HepG2 (cell line): ENCODE results near the gene KISS1. TPM values are rescaled to one million over a fixed set of nuclear protein-coding genes. Genes with fewer than 3 reads are reported as not detected.

Source experiments
- AHR ChIP-seq: IDR thresholded peaks from 2 replicates; pipeline ENCODE4 v1.6.1; 2018; ENCODE audit warnings: missing genetic modification reagents, missing compliant biosample characterization
- ASH2L ChIP-seq: fragments of 300-600, 200-600 bp; sonication (generic); IDR thresholded peaks from 2 replicates; pipeline ENCODE4 v1.7.0; 2017; ENCODE audit warnings: low read depth, mild to moderate bottlenecking, moderate library complexity, mixed read lengths, low read length; ENCODE audit not compliant: insufficient read length
- ATM ChIP-seq: fragments of 450-650 bp; IDR thresholded peaks from 2 replicates; pipeline ENCODE4 v1.7.1; 2017; ENCODE audit warnings: mild to moderate bottlenecking, borderline replicate concordance
- ATRX ChIP-seq: sonication (generic); formaldehyde crosslinking; IDR thresholded peaks from 2 replicates; pipeline ENCODE4 v1.4.0; 2020; ENCODE audit warnings: missing genetic modification reagents, borderline replicate concordance
- FIP1L1 ChIP-seq: fragments of 200-400 bp; formaldehyde crosslinking; IDR thresholded peaks from 2 replicates; pipeline ENCODE4 v1.6.1; 2018; ENCODE audit warnings: low read depth, mild to moderate bottlenecking, low read length, moderate library complexity, borderline replicate concordance; ENCODE audit not compliant: insufficient read depth
- KLF12 ChIP-seq: sonication (generic); formaldehyde crosslinking; IDR thresholded peaks from 2 replicates; pipeline ENCODE4 v1.4.0; 2020; ENCODE audit warnings: missing genetic modification reagents, borderline replicate concordance
- MEF2D ChIP-seq: sonication (generic); formaldehyde crosslinking; IDR thresholded peaks from 2 replicates; pipeline ENCODE4 v1.5.1; 2020; ENCODE audit warnings: mild to moderate bottlenecking, missing genetic modification reagents
- PHF20 ChIP-seq: sonication (generic); formaldehyde crosslinking; IDR thresholded peaks from 2 replicates; pipeline ENCODE4 v1.5.0; 2020; ENCODE audit warnings: mild to moderate bottlenecking, missing genetic modification reagents
- SCMH1 ChIP-seq: sonication (generic); formaldehyde crosslinking; IDR thresholded peaks from 2 replicates; pipeline ENCODE4 v1.9.0; 2021; ENCODE audit warnings: missing genetic modification reagents, mild to moderate bottlenecking, borderline replicate concordance
- ZNF251 ChIP-seq: sonication (generic); formaldehyde crosslinking; IDR thresholded peaks from 2 replicates; pipeline ENCODE4 v1.9.0; 2021; ENCODE audit warnings: mild to moderate bottlenecking, missing genetic modification reagents
- ZNF296 ChIP-seq: sonication (generic); formaldehyde crosslinking; conservative IDR thresholded peaks from 2 replicates; pipeline ENCODE4 v1.5.0; 2020; ENCODE audit warnings: mild to moderate bottlenecking, missing genetic modification reagents
- ZNF432 ChIP-seq: sonication (generic); formaldehyde crosslinking; IDR thresholded peaks from 2 replicates; pipeline ENCODE4 v1.5.0; 2020; ENCODE audit warnings: missing genetic modification reagents, mild to moderate bottlenecking, borderline replicate concordance
- ZNF572 ChIP-seq: sonication (generic); formaldehyde crosslinking; IDR thresholded peaks from 2 replicates; pipeline ENCODE4 v1.5.1; 2020; ENCODE audit warnings: mild to moderate bottlenecking, missing genetic modification reagents
- ZSCAN12 ChIP-seq: sonication (generic); formaldehyde crosslinking; IDR thresholded peaks from 2 replicates; pipeline ENCODE4 v1.9.0; 2021; ENCODE audit warnings: mild to moderate bottlenecking, missing genetic modification reagents
- polyA plus RNA-seq, 8 experiments: library from polyadenylated mRNA; depleted of rRNA in 3 of 8; stranded (reverse) in 7 of 8; unstranded in 1 of 8; fragments of >200 nt; fragmentation: Illumina TruSeq in 4 of 8; extraction: Trizol in 4 of 8; gene quantifications; 2 replicates each; pipeline versions ENCODE4 v1.2.1 to v1.2.3, GENCODE V29; 2011 to 2016; ENCODE audit warnings: low read depth in 4 of 8, missing spikeins in 1 of 8, mixed read lengths in 1 of 8; ENCODE audit not compliant: insufficient read depth in 1 of 8
- total RNA-seq, 5 experiments: library from RNA; depleted of rRNA; stranded (reverse); fragments of >200 nt; fragmentation: Illumina TruSeq; extraction: Trizol; gene quantifications; 2 replicates each; pipeline ENCODE4 v1.2.3, GENCODE V29; 2016; ENCODE audit warnings: low read depth in 1 of 5
- TF ChIP-seq, protein P1 (sequence below): sonication (generic); formaldehyde crosslinking; conservative IDR thresholded peaks from 2 replicates; pipeline ENCODE4 v1.8.0; 2022; ENCODE audit warnings: missing genetic modification reagents
- TF ChIP-seq, protein P2 (sequence below): IDR thresholded peaks from 2 replicates; pipeline ENCODE4 v1.6.1; 2016; ENCODE audit warnings: missing compliant biosample characterization, missing genetic modification reagents, borderline replicate concordance
- TF ChIP-seq, protein P3 (sequence below): sonication (generic); formaldehyde crosslinking; IDR thresholded peaks from 2 replicates; pipeline ENCODE4 v1.4.0; 2020; ENCODE audit warnings: missing genetic modification reagents
- TF ChIP-seq, protein P4 (sequence below): sonication (generic); formaldehyde crosslinking; IDR thresholded peaks from 2 replicates; pipeline ENCODE4 v1.5.1; 2020; ENCODE audit warnings: missing genetic modification reagents, mild to moderate bottlenecking, borderline replicate concordance

KISS1 gene
- total and polyA plus RNA-seq, 2 of the 13 experiments (the other 11 are each of a cell fraction or from before 2014, with no cell fraction given) = 0.24 to 0.80 TPM

DNA sequence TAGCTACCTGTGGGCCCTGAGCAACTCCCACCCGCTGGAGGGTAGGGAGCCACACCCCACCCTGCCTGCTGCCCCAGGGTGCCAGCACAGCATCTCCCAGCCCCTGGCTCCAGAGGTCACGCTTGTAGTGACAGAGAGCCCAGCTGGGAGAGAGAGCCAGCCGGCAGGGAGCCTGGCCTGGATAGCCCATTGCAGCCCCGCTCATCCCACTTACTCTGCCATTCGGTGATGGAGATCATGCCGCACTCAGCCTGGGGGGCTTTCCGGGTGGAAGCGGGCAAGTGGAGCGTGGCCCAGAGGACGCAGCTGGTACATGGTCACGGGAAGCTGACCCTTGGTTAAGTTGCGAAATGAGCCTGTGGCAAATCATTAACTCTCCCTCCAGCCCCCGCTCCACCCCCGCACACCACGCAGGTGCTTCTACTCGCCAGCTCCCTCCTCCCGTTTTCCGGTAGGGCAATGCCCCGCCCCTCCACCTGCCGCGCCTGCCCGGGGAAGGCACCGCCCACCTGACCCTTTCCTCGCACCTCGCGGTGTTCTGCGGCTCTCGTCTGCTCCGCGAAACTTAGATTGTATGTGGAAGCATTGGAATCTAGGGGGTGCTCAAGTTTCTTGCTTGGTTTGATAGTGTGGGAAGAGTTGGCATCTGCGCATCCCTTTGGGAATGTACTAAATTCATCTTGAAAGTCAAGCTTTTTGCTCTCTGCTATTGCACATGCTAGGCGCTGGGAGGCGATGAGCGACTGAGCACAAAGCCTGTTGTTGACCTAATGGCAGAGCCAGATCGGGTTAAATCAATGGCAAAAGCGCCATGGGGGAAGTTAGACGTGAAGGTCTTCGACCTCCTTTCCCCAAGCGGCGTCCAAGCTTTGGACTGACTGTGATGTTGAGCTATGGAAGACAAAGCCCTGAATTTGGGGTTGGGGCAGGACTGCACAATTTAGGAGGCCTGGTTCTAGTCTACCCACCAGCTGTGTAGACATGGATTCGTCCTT is 17.7 kb upstream of the KISS1 start, which contains the start of gene GOLT1A (continued):
- TF ChIP-seq, protein P1, sequence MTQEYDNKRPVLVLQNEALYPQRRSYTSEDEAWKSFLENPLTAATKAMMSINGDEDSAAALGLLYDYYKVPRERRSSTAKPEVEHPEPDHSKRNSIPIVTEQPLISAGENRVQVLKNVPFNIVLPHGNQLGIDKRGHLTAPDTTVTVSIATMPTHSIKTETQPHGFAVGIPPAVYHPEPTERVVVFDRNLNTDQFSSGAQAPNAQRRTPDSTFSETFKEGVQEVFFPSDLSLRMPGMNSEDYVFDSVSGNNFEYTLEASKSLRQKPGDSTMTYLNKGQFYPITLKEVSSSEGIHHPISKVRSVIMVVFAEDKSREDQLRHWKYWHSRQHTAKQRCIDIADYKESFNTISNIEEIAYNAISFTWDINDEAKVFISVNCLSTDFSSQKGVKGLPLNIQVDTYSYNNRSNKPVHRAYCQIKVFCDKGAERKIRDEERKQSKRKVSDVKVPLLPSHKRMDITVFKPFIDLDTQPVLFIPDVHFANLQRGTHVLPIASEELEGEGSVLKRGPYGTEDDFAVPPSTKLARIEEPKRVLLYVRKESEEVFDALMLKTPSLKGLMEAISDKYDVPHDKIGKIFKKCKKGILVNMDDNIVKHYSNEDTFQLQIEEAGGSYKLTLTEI (CRISPR knock-in tag) = no peak
- TF ChIP-seq ZNF296 (CRISPR knock-in tag) (no peak; the same call in 1 of the 2 replicates), ZNF251 (CRISPR knock-in tag) (peak; percentile 79; the same call in 1 of the 2 replicates), ZNF432 (CRISPR knock-in tag) (no peak), AHR (CRISPR knock-in tag) (no peak), PHF20 (CRISPR knock-in tag) (no peak), ZNF572 (CRISPR knock-in tag) (no peak), SCMH1 (CRISPR knock-in tag) (no peak), ATM (no peak), FIP1L1 (no peak), KLF12 (CRISPR knock-in tag) (peak; percentile 90; the same call in 1 of the 2 replicates), ATRX (CRISPR knock-in tag) (no peak), ASH2L (peak; percentile 53), MEF2D (CRISPR knock-in tag) (peak; percentile 93), ZSCAN12 (CRISPR knock-in tag) (no peak)
- TF ChIP-seq, protein P2, sequence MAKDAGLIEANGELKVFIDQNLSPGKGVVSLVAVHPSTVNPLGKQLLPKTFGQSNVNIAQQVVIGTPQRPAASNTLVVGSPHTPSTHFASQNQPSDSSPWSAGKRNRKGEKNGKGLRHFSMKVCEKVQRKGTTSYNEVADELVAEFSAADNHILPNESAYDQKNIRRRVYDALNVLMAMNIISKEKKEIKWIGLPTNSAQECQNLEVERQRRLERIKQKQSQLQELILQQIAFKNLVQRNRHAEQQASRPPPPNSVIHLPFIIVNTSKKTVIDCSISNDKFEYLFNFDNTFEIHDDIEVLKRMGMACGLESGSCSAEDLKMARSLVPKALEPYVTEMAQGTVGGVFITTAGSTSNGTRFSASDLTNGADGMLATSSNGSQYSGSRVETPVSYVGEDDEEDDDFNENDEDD = peak; percentile 96
- TF ChIP-seq, protein P3, sequence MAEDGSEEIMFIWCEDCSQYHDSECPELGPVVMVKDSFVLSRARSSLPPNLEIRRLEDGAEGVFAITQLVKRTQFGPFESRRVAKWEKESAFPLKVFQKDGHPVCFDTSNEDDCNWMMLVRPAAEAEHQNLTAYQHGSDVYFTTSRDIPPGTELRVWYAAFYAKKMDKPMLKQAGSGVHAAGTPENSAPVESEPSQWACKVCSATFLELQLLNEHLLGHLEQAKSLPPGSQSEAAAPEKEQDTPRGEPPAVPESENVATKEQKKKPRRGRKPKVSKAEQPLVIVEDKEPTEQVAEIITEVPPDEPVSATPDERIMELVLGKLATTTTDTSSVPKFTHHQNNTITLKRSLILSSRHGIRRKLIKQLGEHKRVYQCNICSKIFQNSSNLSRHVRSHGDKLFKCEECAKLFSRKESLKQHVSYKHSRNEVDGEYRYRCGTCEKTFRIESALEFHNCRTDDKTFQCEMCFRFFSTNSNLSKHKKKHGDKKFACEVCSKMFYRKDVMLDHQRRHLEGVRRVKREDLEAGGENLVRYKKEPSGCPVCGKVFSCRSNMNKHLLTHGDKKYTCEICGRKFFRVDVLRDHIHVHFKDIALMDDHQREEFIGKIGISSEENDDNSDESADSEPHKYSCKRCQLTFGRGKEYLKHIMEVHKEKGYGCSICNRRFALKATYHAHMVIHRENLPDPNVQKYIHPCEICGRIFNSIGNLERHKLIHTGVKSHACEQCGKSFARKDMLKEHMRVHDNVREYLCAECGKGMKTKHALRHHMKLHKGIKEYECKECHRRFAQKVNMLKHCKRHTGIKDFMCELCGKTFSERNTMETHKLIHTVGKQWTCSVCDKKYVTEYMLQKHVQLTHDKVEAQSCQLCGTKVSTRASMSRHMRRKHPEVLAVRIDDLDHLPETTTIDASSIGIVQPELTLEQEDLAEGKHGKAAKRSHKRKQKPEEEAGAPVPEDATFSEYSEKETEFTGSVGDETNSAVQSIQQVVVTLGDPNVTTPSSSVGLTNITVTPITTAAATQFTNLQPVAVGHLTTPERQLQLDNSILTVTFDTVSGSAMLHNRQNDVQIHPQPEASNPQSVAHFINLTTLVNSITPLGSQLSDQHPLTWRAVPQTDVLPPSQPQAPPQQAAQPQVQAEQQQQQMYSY (CRISPR knock-in tag) = no peak
- TF ChIP-seq, protein P4, sequence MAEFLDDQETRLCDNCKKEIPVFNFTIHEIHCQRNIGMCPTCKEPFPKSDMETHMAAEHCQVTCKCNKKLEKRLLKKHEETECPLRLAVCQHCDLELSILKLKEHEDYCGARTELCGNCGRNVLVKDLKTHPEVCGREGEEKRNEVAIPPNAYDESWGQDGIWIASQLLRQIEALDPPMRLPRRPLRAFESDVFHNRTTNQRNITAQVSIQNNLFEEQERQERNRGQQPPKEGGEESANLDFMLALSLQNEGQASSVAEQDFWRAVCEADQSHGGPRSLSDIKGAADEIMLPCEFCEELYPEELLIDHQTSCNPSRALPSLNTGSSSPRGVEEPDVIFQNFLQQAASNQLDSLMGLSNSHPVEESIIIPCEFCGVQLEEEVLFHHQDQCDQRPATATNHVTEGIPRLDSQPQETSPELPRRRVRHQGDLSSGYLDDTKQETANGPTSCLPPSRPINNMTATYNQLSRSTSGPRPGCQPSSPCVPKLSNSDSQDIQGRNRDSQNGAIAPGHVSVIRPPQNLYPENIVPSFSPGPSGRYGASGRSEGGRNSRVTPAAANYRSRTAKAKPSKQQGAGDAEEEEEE (CRISPR knock-in tag) = peak; percentile 61; the same call in 1 of the 2 replicates
